OCI-M2 (cell line): ENCODE data around the gene INS.

Source experiments
- DNase-seq: peaks from one replicate; lab custom pipeline; 2025; ENCODE audit not compliant: unreplicated experiment; lab: John Stamatoyannopoulos, UW

The INS gene

GRCh38 chr11:2121227-2122130, 39.5 kb downstream of the INS start:
- no peak for DNase-seq

GRCh38 chr11:2120359-2121100, 40.5 kb downstream of the INS start:
- DNase-seq, result no peak

DNA sequence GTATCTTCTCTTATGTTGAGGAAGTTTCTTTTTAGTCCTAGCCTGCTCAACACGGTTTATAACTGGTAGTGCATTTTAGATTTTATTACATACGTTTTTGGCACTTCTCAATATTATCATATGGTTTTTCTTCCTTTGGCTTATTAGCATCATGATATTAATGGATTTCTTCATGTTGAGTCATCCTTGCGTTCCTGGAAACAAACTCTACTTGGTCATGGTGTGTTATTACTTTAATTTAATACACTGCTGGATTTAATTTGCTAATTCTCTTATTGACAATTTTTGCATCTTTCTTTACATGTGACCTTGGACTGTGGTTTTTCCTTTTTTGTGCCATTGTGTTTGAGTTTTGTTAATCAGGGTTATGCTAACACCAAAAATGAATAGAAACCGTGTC, 42.3 kb downstream of the INS start:
- no peak for DNase-seq

DNA sequence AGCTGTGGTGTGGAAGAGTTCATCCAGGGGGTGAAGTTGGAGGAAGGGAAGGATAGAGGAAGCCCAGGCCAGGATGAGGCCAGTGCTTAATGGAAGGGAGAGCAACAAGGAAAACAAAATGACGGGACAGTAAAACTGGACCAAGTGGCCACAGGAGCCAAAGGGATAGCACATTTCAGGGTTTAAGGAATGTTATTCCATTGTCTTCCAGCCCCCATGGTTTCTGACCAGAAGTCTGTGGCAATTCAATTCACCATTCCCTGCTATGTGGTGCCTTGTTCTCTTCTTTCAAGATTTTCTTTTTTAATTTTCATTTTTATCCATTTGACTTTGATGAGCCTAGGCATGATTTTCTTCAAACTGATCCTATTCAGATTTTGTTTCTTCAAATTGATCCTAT, 44.3 kb downstream of the INS start:
- DNase-seq, result no peak

DNA sequence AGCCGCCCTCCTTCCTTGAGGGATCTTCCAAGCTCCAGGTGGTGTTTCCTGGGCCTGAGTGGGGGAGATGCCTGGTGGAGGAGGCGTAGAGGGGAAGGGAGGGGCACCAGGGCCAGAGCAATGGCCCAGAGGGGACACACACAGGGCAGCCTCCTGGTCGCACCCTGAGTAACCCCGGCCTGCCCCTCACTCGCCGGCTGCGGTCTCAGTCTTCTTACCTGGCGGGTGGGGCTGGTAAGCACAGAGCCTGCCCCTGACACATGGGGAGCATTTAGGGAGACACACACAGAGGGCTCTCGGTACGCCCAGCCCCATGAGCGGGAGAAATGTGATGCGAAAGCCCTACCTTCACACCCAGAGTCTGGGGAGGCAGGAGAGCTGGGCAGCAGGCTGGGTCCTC, 45.7 kb downstream of the INS start:
- no peak for DNase-seq

DNA sequence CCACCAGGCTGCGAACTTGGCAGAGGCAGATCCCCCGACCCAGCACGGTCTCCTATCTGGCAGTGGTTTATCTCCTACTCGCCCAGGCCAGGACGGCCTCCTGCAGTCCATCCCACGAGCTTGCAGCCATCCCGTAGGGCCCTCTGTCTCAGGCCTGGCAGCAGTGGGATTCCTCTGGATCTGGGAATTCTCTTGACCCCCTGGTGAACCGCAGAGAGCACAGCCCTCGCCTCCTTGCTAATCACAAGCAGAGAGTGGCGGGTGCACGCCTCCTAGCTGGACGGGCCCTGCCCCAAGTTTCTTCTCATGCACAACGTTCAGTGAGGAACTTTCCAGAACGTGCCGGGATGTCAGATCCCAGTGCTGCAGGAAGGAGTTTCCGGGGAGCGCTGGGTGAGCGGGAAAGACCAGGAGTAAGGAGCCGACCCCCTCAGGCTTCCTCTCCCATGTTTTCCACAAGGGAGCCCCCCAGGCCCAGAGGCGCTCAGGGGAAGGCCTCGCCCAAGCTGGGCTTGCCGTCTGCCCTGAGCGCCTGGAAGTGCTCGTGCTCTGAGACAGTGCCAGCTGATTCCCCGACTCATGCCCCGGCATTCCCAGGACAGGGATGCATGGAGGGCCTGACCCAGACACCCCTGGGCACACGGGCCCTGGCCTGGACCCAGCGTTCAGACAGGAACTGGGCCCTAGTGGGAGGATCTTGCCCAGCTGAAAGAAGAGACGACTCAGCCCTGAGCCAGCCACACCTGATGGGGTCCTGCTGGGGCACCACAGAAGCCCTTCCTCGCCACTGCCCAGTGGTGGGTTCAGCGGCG, 46.4 kb downstream of the INS start:
- DNase-seq, result no peak

DNA sequence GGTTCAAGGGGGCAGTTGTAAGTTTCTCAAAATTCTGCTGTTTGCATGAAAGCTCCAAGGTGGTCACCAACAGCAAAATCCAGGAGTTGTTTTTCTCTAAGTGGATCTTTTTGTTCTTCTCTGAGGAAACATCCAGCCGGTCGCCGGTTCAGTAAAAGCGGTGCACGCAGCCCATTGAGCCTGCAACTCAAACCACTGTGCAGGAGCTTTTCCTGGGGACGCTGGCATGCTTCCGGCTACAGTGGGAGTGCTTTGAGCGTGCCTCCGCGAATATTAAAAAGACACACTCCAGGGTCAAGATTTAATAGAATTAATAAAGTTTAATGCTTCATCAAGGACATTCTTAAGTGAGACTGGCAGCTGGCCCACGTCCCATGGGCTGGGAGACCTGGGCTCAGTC, 47.2 kb downstream of the INS start:
- no peak for DNase-seq

- no peak for DNase-seq
Observed at GRCh38 chr11:2110521-2110920, 50.5 kb downstream of the INS start.
